ENCODE results near the gene GYPC.
"Not testable (repeated sequence)": the region's sequence is repeated elsewhere in the genome, so short reads cannot be mapped to it uniquely, and the experiment has no call there.

DNA sequence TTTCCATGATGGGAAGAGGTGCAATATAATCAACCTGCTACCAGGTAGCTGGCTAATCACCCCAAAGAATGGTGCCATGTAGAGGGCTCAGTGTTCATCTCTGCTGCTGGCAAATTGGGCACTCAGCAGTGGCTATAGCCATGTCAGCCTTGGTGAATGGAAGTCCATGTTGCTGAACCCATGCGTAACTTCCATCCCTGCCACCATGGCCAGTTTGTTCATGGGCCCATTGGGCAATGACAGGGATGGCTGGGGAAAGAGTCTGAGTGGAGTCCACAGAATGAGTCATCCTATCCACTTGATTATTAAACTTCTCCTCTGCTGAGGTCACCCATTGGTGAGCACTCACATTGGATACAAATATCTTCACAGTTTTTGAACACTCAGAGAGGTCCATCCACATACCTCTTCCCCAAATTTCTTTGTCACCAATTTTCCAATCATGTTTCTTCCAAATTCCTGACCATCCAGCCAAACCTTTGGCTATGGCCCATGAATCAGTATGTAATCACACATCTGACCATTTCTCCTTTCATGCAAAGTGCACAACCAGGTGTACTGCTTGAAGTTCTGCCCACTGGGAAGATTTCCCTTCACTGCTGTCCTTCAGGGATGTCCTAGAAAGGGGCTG, 8.1 kb upstream of the GYPC start:
- TF ChIP-seq, protein P1, sequence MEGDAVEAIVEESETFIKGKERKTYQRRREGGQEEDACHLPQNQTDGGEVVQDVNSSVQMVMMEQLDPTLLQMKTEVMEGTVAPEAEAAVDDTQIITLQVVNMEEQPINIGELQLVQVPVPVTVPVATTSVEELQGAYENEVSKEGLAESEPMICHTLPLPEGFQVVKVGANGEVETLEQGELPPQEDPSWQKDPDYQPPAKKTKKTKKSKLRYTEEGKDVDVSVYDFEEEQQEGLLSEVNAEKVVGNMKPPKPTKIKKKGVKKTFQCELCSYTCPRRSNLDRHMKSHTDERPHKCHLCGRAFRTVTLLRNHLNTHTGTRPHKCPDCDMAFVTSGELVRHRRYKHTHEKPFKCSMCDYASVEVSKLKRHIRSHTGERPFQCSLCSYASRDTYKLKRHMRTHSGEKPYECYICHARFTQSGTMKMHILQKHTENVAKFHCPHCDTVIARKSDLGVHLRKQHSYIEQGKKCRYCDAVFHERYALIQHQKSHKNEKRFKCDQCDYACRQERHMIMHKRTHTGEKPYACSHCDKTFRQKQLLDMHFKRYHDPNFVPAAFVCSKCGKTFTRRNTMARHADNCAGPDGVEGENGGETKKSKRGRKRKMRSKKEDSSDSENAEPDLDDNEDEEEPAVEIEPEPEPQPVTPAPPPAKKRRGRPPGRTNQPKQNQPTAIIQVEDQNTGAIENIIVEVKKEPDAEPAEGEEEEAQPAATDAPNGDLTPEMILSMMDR (optimal IDR thresholded peaks at IDR 0.05 in 1 of 3, IDR thresholded peaks at IDR 0.05 in 1 of 3, conservative IDR thresholded peaks at IDR 0.05 in 1 of 3; ENCODE audit: extremely low read depth in 1 of 3, insufficient read depth in 2 of 3, low read length in 3 of 3): not testable (repeated sequence)
- not testable (repeated sequence) for TF ChIP-seq EZH2 (IDR thresholded peaks at IDR 0.05; ENCODE audit: low read length)

All from keratinocyte (primary cell).